Mesenchymal stem cell (in vitro differentiated cells and primary cell): ENCODE measurements around the gene NOG.

Experiments used
- DNase-seq: peaks from one replicate; pipeline ENCODE4 v3.0.0-alpha.2; 2013
- H2AFZ ChIP-seq: one replicate; pipeline ENCODE4 v1.6.1; 2013; ENCODE audit warnings: low read depth, mild to moderate bottlenecking, control low read depth, inconsistent platforms, low read length, moderate library complexity
- H2AK5ac ChIP-seq: 2 replicates; pipeline ENCODE4 v1.6.1; 2013; ENCODE audit warnings: low read length, moderate library complexity, mild to moderate bottlenecking, inconsistent platforms; ENCODE audit not compliant: severe bottlenecking
- H2BK120ac ChIP-seq: one replicate; pipeline ENCODE4 v1.6.1; 2013; ENCODE audit warnings: low read depth, mild to moderate bottlenecking, inconsistent platforms, low read length, moderate library complexity
- H2BK12ac ChIP-seq, 2 experiments: one replicate each; pipeline ENCODE4 v1.6.1; 2013; ENCODE audit warnings: inconsistent platforms in 2 of 2, low read length in 2 of 2, mild to moderate bottlenecking in 2 of 2, moderate library complexity in 2 of 2, control low read depth in 1 of 2
- H2BK15ac ChIP-seq: one replicate; pipeline ENCODE4 v1.6.1; 2013; ENCODE audit warnings: mild to moderate bottlenecking, low read depth, inconsistent platforms; ENCODE audit not compliant: poor library complexity, severe bottlenecking
- H2BK5ac ChIP-seq: 2 replicates; pipeline ENCODE4 v1.6.1; 2013; ENCODE audit warnings: low read depth, mild to moderate bottlenecking, low read length, control low read depth, inconsistent platforms; ENCODE audit not compliant: poor library complexity, severe bottlenecking
- H3K14ac ChIP-seq, 2 experiments: one replicate each; pipeline ENCODE4 v1.6.1; 2013; ENCODE audit warnings: inconsistent platforms in 2 of 2, low read length in 2 of 2, control low read depth in 1 of 2, mild to moderate bottlenecking in 1 of 2, moderate library complexity in 1 of 2
- H3K18ac ChIP-seq, 2 experiments: one replicate each; pipeline ENCODE4 v1.6.1; 2013; ENCODE audit warnings: inconsistent platforms in 2 of 2, low read length in 2 of 2, control low read depth in 1 of 2, low read depth in 1 of 2, mild to moderate bottlenecking in 1 of 2
- H3K23ac ChIP-seq, 2 experiments: one replicate each; pipeline ENCODE4 v1.6.1; 2013; ENCODE audit warnings: inconsistent platforms in 2 of 2, low read length in 2 of 2, mild to moderate bottlenecking in 2 of 2, moderate library complexity in 2 of 2, control low read depth in 1 of 2
- H3K27ac ChIP-seq: 2 replicates; pipeline ENCODE4 v1.5.1; 2013; ENCODE audit warnings: mild to moderate bottlenecking, moderate library complexity, low read length, control low read depth, inconsistent platforms; ENCODE audit not compliant: poor library complexity, severe bottlenecking
- H3K27me3 ChIP-seq, 2 experiments: 2 replicates each; pipeline versions ENCODE4 v1.6.1 to v1.7.0; 2013; ENCODE audit warnings: low read length in 2 of 2, mild to moderate bottlenecking in 2 of 2, moderate library complexity in 2 of 2, control low read depth in 1 of 2, inconsistent platforms in 1 of 2; ENCODE audit not compliant: control insufficient read depth in 1 of 2, insufficient read depth in 1 of 2
- H3K36me3 ChIP-seq, 2 experiments: 2 replicates each; pipeline versions ENCODE4 v1.6.1 to v1.7.0; 2013; ENCODE audit warnings: low read length in 2 of 2, control low read depth in 1 of 2, inconsistent platforms in 1 of 2, low read depth in 1 of 2, mild to moderate bottlenecking in 1 of 2; ENCODE audit not compliant: insufficient read depth in 2 of 2, control insufficient read depth in 1 of 2
- H3K4ac ChIP-seq, 2 experiments: one replicate each; pipeline ENCODE4 v1.6.1; 2013; ENCODE audit warnings: inconsistent platforms in 2 of 2, low read length in 2 of 2, mild to moderate bottlenecking in 2 of 2, moderate library complexity in 2 of 2, control low read depth in 1 of 2, low read depth in 1 of 2
- H3K4me1 ChIP-seq: 2 replicates; pipeline ENCODE4 v1.6.1; 2013; ENCODE audit warnings: low read depth, low read length, control low read depth; ENCODE audit not compliant: control insufficient read depth, insufficient read depth
- H3K4me2 ChIP-seq: 2 replicates; pipeline ENCODE4 v1.6.1; 2013; ENCODE audit warnings: low read length, mild to moderate bottlenecking, inconsistent platforms; ENCODE audit not compliant: poor library complexity, severe bottlenecking
- H3K4me3 ChIP-seq, 2 experiments: 2 replicates each; pipeline versions ENCODE4 v1.5.1 to v1.7.0; 2013; ENCODE audit warnings: low read length in 2 of 2, mild to moderate bottlenecking in 2 of 2, control low read depth in 1 of 2, low read depth in 1 of 2; ENCODE audit not compliant: insufficient read depth in 1 of 2
- H3K79me1 ChIP-seq: replicated peaks from 2 replicates; pipeline ENCODE4 v1.6.1; 2013; ENCODE audit warnings: mild to moderate bottlenecking, control low read depth, low read length, inconsistent platforms; ENCODE audit not compliant: poor library complexity, severe bottlenecking
- H3K9ac ChIP-seq: 2 replicates; pipeline ENCODE4 v1.7.0; 2013; ENCODE audit warnings: mild to moderate bottlenecking, low read length, moderate library complexity
- H3K9me3 ChIP-seq: 2 replicates; pipeline ENCODE4 v1.7.0; 2013; ENCODE audit warnings: mild to moderate bottlenecking, low read length; ENCODE audit not compliant: control insufficient read depth
- H4K8ac ChIP-seq: one replicate; pipeline ENCODE4 v1.6.1; 2013; ENCODE audit warnings: inconsistent platforms, mild to moderate bottlenecking, low read length, moderate library complexity
- H4K91ac ChIP-seq: one replicate; pipeline ENCODE4 v1.6.1; 2013; ENCODE audit warnings: mild to moderate bottlenecking, low read length, inconsistent platforms
- WGBS: methylation state at CpG from one replicate; pipeline ENCODE4 v1.1.7; 2013; ENCODE audit warnings: mixed read lengths; 5-methylcytosine and 5-hydroxymethylcytosine counted together

NOG gene

GRCh38 chr17:56549501-56549900 lies 44.0 kb upstream of the NOG start:
- DNase-seq: no peak
- 67% methylated on average over 1 of the region's 1 CpG for WGBS

GRCh38 chr17:56557682-56558081 lies 35.8 kb upstream of the NOG start:
- no peak overlapping the region for H2AK5ac ChIP-seq
- no peak overlapping the region for H4K8ac ChIP-seq
- no peak for DNase-seq
- H3K9ac ChIP-seq: no peak overlapping the region
- no peak overlapping the region for H2AFZ ChIP-seq
- no peak overlapping the region for H3K27ac ChIP-seq
- no peaks in the 10 kb centered on the region for H3K27me3 ChIP-seq
- no peak overlapping the region for H4K91ac ChIP-seq
- no peak overlapping the region for H3K23ac ChIP-seq
- H2BK120ac ChIP-seq: no peak overlapping the region
- H3K36me3 ChIP-seq: no peaks in the 10 kb centered on the region
- 84% methylated on average over 8 of the region's 8 CpGs for WGBS
- H2BK5ac ChIP-seq: no peak overlapping the region
- H2BK15ac ChIP-seq: no peak overlapping the region
- H3K9me3 ChIP-seq: peaks cover 6% of the 10 kb centered on the region
- H2BK12ac ChIP-seq: no peak overlapping the region
- no peak overlapping the region for H3K4me2 ChIP-seq
- H3K4me3 ChIP-seq: no peak overlapping the region
- H3K4ac ChIP-seq: no peak overlapping the region
- H3K18ac ChIP-seq: no peak overlapping the region
- no peaks in the 10 kb centered on the region for H3K4me1 ChIP-seq
- H3K79me1 ChIP-seq: no peaks in the 10 kb centered on the region
- H3K14ac ChIP-seq: no peak overlapping the region

More at GRCh38 chr17:56549501-56549900, 44.0 kb upstream of the NOG start:
- H2AFZ ChIP-seq: no peak overlapping the region
- H3K4me3 ChIP-seq: no peak overlapping the region
- no peak overlapping the region for H4K91ac ChIP-seq
- no peak overlapping the region for H3K23ac ChIP-seq
- no peak overlapping the region for H2BK120ac ChIP-seq
- no peak overlapping the region for H3K4me2 ChIP-seq
- H4K8ac ChIP-seq: no peak overlapping the region
- H3K4me1 ChIP-seq: no peaks in the 10 kb centered on the region
- no peak overlapping the region for H3K4ac ChIP-seq
- H3K27me3 ChIP-seq: no peaks in the 10 kb centered on the region
- no peak overlapping the region for H2BK12ac ChIP-seq
- H3K27ac ChIP-seq: no peak overlapping the region
- H2AK5ac ChIP-seq: no peak overlapping the region
- no peaks in the 10 kb centered on the region for H3K79me1 ChIP-seq
- H3K36me3 ChIP-seq: no peaks in the 10 kb centered on the region
- no peaks in the 10 kb centered on the region for H3K9me3 ChIP-seq
- no peak overlapping the region for H3K9ac ChIP-seq
- H2BK5ac ChIP-seq: no peak overlapping the region
- H3K18ac ChIP-seq: no peak overlapping the region
- no peak overlapping the region for H3K14ac ChIP-seq
- no peak overlapping the region for H2BK15ac ChIP-seq

- Histone ChIP-seq H4K91ac (no peak overlapping the region), H3K27ac (no peak overlapping the region), H2BK12ac (no peak overlapping the region), H4K8ac (no peak overlapping the region), H3K27me3 (no peaks in the 10 kb centered on the region), H2BK5ac (no peak overlapping the region), H3K4me3 (no peak overlapping the region), H3K79me1 (no peaks in the 10 kb centered on the region), H3K4me1 (no peaks in the 10 kb centered on the region), H3K9me3 (peaks cover 6% of the 10 kb centered on the region), H3K36me3 (no peaks in the 10 kb centered on the region), H3K14ac (no peak overlapping the region), H3K4me2 (no peak overlapping the region), H2AFZ (no peak overlapping the region), H3K4ac (no peak overlapping the region), H3K18ac (no peak overlapping the region), H2AK5ac (no peak overlapping the region), H3K9ac (no peak overlapping the region), H3K23ac (no peak overlapping the region), H2BK120ac (no peak overlapping the region), H2BK15ac (no peak overlapping the region)
- DNase-seq: no peak
- WGBS: 88% methylated on average over 7 of the region's 7 CpGs
These were observed 35.4 kb upstream of the NOG start for GRCh38 chr17:56558088-56558487.

- H2BK120ac ChIP-seq: no peak overlapping the region
- no peak for DNase-seq
- no peak overlapping the region for H3K18ac ChIP-seq
- H3K14ac ChIP-seq: no peak overlapping the region
- no peak overlapping the region for H3K4ac ChIP-seq
- no peak overlapping the region for H3K27ac ChIP-seq
- no peak overlapping the region for H3K9ac ChIP-seq
- no peak overlapping the region for H4K8ac ChIP-seq
- peaks cover 0 to 6% of the 10 kb centered on the region in 2 experiments for H3K27me3 ChIP-seq
- H2BK5ac ChIP-seq: no peak overlapping the region
- no peak overlapping the region for H2AK5ac ChIP-seq
- WGBS: 40% methylated on average over 3 of the region's 3 CpGs
- no peak overlapping the region for H2AFZ ChIP-seq
- no peak overlapping the region for H4K91ac ChIP-seq
- no peaks in the 10 kb centered on the region for H3K4me1 ChIP-seq
- H3K79me1 ChIP-seq: no peaks in the 10 kb centered on the region
- H2BK12ac ChIP-seq: no peak overlapping the region
- no peak overlapping the region for H3K4me3 ChIP-seq
- no peaks in the 10 kb centered on the region for H3K36me3 ChIP-seq
- no peak overlapping the region for H3K4me2 ChIP-seq
- H3K23ac ChIP-seq: no peak overlapping the region
- H3K9me3 ChIP-seq: no peaks in the 10 kb centered on the region
- no peak overlapping the region for H2BK15ac ChIP-seq
These were observed 23.3 kb upstream of the NOG start for GRCh38 chr17:56570199-56570598.
